ENCODE data around the gene MYRFL.

MYRFL gene

DNA sequence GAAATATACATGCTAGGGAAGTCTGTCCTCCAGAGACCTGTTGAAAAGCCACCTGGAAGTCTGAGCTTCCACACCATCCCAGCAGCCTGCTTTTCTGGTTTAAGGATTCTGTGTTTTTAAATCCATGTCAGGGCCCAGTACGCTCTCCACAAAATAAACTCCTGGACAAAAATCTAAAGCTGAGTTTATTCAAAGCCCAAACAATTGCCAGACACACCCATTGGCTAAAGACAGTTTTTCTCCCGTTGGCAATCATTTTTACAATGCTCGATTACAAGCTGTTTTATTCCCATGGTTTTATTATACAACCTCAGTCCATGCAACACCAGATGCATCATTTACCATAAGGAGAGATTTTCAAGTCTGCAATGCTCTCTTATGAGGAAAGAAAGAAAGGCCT, 94.5 kb downstream of the MYRFL start:
- Histone ChIP-seq H3K4me1 (ENCODE audit: control insufficient read depth, low read depth, low read length) (no peaks in the 10 kb centered on the region), H3K9ac (ENCODE audit: low read length) (no peak overlapping the region), H3K27ac (ENCODE audit: low read length) (no peak overlapping the region), H3K4me3 (ENCODE audit: low read length) (no peak overlapping the region), H3K36me3 (ENCODE audit: control insufficient read depth, low read depth, low read length) (no peaks in the 10 kb centered on the region), H3K27me3 (ENCODE audit: control insufficient read depth, insufficient read depth, low read length) (no peaks in the 10 kb centered on the region), H3K9me3 (ENCODE audit: control insufficient read depth, low read depth, low read length) (no peaks in the 10 kb centered on the region)

GRCh38 chr12:69921831-69922230, 96.8 kb downstream of the MYRFL start:
- no peak overlapping the region for H3K27ac ChIP-seq (ENCODE audit: low read length)
- H3K36me3 ChIP-seq (ENCODE audit: control insufficient read depth, low read depth, low read length): no peaks in the 10 kb centered on the region
- H3K27me3 ChIP-seq (ENCODE audit: control insufficient read depth, insufficient read depth, low read length): no peaks in the 10 kb centered on the region
- no peak overlapping the region for H3K4me3 ChIP-seq (ENCODE audit: low read length)
- no peaks in the 10 kb centered on the region for H3K9me3 ChIP-seq (ENCODE audit: control insufficient read depth, low read depth, low read length)
- H3K9ac ChIP-seq (ENCODE audit: low read length): no peak overlapping the region
- no peaks in the 10 kb centered on the region for H3K4me1 ChIP-seq (ENCODE audit: control insufficient read depth, low read depth, low read length)

DNA sequence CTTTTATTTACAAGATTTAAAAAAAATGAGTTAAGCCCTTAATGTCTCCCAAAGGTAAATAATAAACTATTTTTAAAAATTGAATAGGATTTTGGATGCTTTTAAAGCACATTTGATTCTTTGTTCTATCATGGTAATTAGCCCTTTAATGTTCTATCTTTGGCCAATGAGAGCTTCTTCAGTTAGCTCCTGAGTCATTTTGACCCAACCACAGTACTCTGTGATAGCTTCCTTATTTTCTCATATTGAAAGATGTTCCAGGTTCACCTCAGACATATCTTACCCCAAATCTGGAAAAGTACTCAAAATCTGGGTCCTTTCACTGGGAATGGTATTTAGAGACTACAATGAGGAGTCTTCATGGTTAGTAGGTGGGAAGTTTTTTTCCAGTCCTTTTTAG, 98.0 kb downstream of the MYRFL start:
- Histone ChIP-seq H3K9me3 (ENCODE audit: control insufficient read depth, low read depth, low read length) (no peaks in the 10 kb centered on the region), H3K4me1 (ENCODE audit: control insufficient read depth, low read depth, low read length) (peaks cover 8% of the 10 kb centered on the region), H3K9ac (ENCODE audit: low read length) (no peak overlapping the region)

GRCh38 chr12:69925291-69925690, 100.3 kb downstream of the MYRFL start:
- peaks cover 13% of the 10 kb centered on the region for H3K4me1 ChIP-seq (ENCODE audit: control insufficient read depth, low read depth, low read length)
- no peak overlapping the region for H3K9ac ChIP-seq (ENCODE audit: low read length)
- no peak overlapping the region for H3K27ac ChIP-seq (ENCODE audit: low read length)
- H3K27me3 ChIP-seq (ENCODE audit: control insufficient read depth, insufficient read depth, low read length): no peaks in the 10 kb centered on the region
- no peaks in the 10 kb centered on the region for H3K36me3 ChIP-seq (ENCODE audit: control insufficient read depth, low read depth, low read length)
- no peak overlapping the region for H3K4me3 ChIP-seq (ENCODE audit: low read length)
- no peaks in the 10 kb centered on the region for H3K9me3 ChIP-seq (ENCODE audit: control insufficient read depth, low read depth, low read length)

More for the DNA sequence above, 98.0 kb downstream of the MYRFL start:
- Histone ChIP-seq H3K27me3 (ENCODE audit: control insufficient read depth, insufficient read depth, low read length) (no peaks in the 10 kb centered on the region), H3K27ac (ENCODE audit: low read length) (no peak overlapping the region), H3K4me3 (ENCODE audit: low read length) (no peak overlapping the region), H3K36me3 (ENCODE audit: control insufficient read depth, low read depth, low read length) (no peaks in the 10 kb centered on the region)

DNA sequence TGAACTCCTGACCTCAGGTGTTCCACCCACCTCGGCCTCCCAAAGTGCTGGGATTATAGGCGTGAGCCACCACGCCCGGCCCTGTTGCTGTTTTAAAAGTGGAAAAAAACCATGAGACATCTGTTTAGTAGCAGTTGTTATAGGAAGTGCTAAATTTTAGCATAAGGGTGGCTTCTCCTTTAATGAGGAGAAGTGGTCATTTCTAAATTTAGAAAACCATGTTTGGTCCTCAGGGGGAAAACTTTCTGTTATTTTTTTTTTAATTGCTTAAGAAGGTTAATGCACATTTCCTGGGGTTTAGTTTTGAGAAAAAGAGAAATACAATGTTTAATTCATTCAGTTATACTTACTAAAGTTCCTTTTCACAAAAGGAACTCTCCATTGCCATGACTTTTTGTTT, 102.1 kb downstream of the MYRFL start:
- Histone ChIP-seq H3K4me1 (ENCODE audit: control insufficient read depth, low read depth, low read length) (peaks cover 28% of the 10 kb centered on the region), H3K9ac (ENCODE audit: low read length) (no peak overlapping the region), H3K27me3 (ENCODE audit: control insufficient read depth, insufficient read depth, low read length) (no peaks in the 10 kb centered on the region), H3K9me3 (ENCODE audit: control insufficient read depth, low read depth, low read length) (no peaks in the 10 kb centered on the region), H3K4me3 (ENCODE audit: low read length) (no peak overlapping the region), H3K27ac (ENCODE audit: low read length) (no peak overlapping the region), H3K36me3 (ENCODE audit: control insufficient read depth, low read depth, low read length) (no peaks in the 10 kb centered on the region)

GRCh38 chr12:69929125-69929524, 104.1 kb downstream of the MYRFL start:
- no peak overlapping the region for H3K4me3 ChIP-seq (ENCODE audit: low read length)
- H3K36me3 ChIP-seq (ENCODE audit: control insufficient read depth, low read depth, low read length): no peaks in the 10 kb centered on the region
- H3K4me1 ChIP-seq (ENCODE audit: control insufficient read depth, low read depth, low read length): peaks cover 47% of the 10 kb centered on the region
- H3K9ac ChIP-seq (ENCODE audit: low read length): no peak overlapping the region
- no peaks in the 10 kb centered on the region for H3K9me3 ChIP-seq (ENCODE audit: control insufficient read depth, low read depth, low read length)
- no peak overlapping the region for H3K27ac ChIP-seq (ENCODE audit: low read length)
- H3K27me3 ChIP-seq (ENCODE audit: control insufficient read depth, insufficient read depth, low read length): no peaks in the 10 kb centered on the region

DNA sequence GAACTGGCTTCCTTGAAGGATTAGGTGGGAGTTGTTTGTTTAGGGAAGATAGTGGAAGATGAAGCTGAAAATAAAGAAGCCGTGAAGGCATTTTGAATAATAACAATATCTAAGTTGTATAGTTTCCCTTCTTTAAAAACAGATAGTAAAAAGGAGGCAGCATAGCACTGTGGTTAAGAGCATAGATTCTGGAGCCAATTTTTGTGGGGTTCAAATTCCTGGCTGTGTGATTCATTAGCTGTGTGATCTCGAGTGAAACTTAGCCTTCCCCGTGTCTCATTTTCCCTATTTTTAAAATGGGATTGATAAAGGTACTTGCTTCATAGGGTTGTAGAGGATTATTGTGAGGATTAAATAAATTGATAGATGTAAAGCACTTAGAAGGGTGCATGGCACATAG, 104.5 kb downstream of the MYRFL start:
- no peaks in the 10 kb centered on the region for H3K27me3 ChIP-seq (ENCODE audit: control insufficient read depth, insufficient read depth, low read length)
- H3K9ac ChIP-seq (ENCODE audit: low read length): no peak overlapping the region
- H3K27ac ChIP-seq (ENCODE audit: low read length): no peak overlapping the region
- H3K4me1 ChIP-seq (ENCODE audit: control insufficient read depth, low read depth, low read length): peaks cover 47% of the 10 kb centered on the region
- no peaks in the 10 kb centered on the region for H3K36me3 ChIP-seq (ENCODE audit: control insufficient read depth, low read depth, low read length)
- no peaks in the 10 kb centered on the region for H3K9me3 ChIP-seq (ENCODE audit: control insufficient read depth, low read depth, low read length)
- H3K4me3 ChIP-seq (ENCODE audit: low read length): no peak overlapping the region

DNA sequence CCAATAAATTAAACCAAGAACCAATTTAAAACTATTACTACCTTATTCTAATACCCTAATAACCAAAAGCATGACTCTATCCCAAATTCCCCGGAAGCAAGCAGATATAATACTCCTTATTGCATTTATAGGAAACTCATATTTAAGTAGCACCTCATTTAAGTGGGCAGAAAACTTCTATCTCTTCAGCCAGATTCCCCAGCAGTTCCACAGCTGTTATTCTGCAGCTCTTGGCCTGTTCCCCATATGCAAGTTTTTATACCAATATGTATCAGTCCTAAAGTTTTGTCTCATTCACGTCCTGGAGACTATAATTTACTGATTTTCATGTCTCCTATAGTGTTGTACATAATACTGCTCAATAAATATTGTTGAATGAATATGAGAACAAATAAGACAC, 106.5 kb downstream of the MYRFL start:
- Histone ChIP-seq H3K4me1 (ENCODE audit: control insufficient read depth, low read depth, low read length) (peaks cover 65% of the 10 kb centered on the region), H3K4me3 (ENCODE audit: low read length) (no peak overlapping the region), H3K36me3 (ENCODE audit: control insufficient read depth, low read depth, low read length) (no peaks in the 10 kb centered on the region), H3K27ac (ENCODE audit: low read length) (peak overlapping the region; percentile 29), H3K27me3 (ENCODE audit: control insufficient read depth, insufficient read depth, low read length) (no peaks in the 10 kb centered on the region), H3K9ac (ENCODE audit: low read length) (no peak overlapping the region), H3K9me3 (ENCODE audit: control insufficient read depth, low read depth, low read length) (no peaks in the 10 kb centered on the region)

DNA sequence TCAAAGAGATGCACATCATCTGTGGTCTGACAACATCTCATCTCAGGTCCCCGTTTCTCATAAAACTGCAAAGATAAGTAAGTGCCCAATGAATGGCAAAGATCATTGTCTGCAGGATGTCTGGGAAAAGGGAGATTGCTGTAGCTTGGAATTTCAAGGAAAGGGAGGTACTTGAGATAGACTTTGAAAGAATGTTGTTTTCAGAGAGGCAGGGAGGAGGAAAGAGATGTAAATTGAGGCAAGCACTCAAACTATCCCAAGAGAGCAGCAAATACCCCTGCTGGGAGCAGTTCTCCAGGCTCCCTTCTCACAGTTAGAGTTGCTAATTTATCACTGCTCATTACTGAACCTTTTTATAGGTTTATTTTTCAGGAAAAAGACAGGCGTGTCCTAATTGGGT, 107.1 kb downstream of the MYRFL start:
- Histone ChIP-seq H3K9me3 (ENCODE audit: control insufficient read depth, low read depth, low read length) (no peaks in the 10 kb centered on the region), H3K27me3 (ENCODE audit: control insufficient read depth, insufficient read depth, low read length) (no peaks in the 10 kb centered on the region), H3K4me1 (ENCODE audit: control insufficient read depth, low read depth, low read length) (peaks cover 69% of the 10 kb centered on the region), H3K4me3 (ENCODE audit: low read length) (no peak overlapping the region), H3K27ac (ENCODE audit: low read length) (peak overlapping the region; percentile 65), H3K9ac (ENCODE audit: low read length) (peak overlapping the region; percentile 50), H3K36me3 (ENCODE audit: control insufficient read depth, low read depth, low read length) (no peaks in the 10 kb centered on the region)

DNA sequence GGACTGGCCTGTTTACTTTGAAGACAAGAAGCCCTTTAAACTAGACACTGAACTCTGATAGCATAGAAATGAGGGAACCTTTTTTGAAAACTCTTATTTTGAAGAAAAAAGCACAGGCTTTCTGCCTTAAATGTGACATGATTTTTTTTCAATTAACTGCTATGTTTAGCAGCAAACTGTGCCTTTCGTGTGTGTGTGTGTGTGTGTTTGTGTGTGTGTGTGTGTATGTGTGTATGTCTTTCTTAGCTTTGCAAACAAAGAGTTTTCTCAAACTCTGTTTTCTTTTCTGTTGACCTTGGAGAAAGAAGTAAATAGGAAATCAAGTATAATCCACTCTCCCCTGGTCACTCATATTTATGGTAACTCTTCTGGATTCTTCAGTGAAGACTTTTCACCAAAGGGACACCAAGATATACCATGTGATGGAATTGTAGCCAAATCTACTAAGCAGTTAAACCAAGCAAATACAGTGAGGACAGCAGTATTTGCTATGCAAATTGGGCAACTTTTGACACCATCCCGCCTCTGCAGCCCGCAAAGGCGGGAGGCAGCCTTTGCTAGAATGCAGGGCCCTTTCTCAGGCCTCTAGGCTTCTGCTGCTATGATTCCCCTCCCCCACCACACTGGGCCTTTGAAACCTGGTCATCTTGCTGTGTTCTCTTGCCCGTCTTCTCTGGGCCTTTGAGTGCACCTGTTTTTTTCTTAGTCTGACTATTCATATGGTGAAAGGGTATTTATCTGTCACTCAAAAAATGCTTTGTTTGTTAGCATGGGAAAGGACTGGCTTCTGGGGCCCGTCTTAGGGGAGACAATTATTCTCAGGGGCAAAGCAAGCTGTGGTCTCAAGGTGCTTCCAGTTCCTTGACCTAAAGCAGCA, 107.9 kb downstream of the MYRFL start:
- Histone ChIP-seq H3K36me3 (ENCODE audit: control insufficient read depth, low read depth, low read length) (no peaks in the 10 kb centered on the region), H3K27ac (ENCODE audit: low read length) (peak overlapping the region; percentile 65), H3K4me1 (ENCODE audit: control insufficient read depth, low read depth, low read length) (peaks cover 62% of the 10 kb centered on the region), H3K27me3 (ENCODE audit: control insufficient read depth, insufficient read depth, low read length) (no peaks in the 10 kb centered on the region), H3K9ac (ENCODE audit: low read length) (peak overlapping the region; percentile 50), H3K4me3 (ENCODE audit: low read length) (peak overlapping the region; percentile 19), H3K9me3 (ENCODE audit: control insufficient read depth, low read depth, low read length) (peaks cover under 1% of the 10 kb centered on the region)

GRCh38 chr12:69934011-69934410, 109.0 kb downstream of the MYRFL start:
- Histone ChIP-seq H3K4me3 (ENCODE audit: low read length) (no peak overlapping the region), H3K9me3 (ENCODE audit: control insufficient read depth, low read depth, low read length) (peaks cover 5% of the 10 kb centered on the region), H3K36me3 (ENCODE audit: control insufficient read depth, low read depth, low read length) (no peaks in the 10 kb centered on the region), H3K9ac (ENCODE audit: low read length) (no peak overlapping the region), H3K27ac (ENCODE audit: low read length) (peak overlapping the region; percentile 39), H3K27me3 (ENCODE audit: control insufficient read depth, insufficient read depth, low read length) (no peaks in the 10 kb centered on the region), H3K4me1 (ENCODE audit: control insufficient read depth, low read depth, low read length) (peaks cover 60% of the 10 kb centered on the region)

DNA sequence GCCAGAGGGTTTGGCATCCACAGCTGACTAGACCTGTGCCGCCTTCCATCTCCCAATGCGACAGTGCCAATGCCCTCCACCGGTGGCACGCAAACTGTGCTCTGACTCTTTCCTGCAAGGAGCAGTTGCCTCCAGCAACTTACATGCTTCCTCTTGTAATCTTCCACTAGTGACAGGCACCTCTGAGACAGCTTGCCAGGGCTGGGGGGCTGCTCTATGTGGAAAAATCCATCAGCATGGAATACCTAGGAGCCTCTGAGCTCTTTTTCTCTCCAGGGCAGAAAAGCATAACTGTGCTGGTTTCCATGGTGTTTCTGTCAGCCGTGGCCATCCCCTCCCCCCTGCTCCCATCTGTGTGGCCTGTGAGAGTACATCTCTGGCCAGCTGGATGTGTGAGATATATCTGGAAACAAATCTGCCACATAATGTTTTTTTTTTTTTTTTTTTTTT, 110.6 kb downstream of the MYRFL start:
- H3K4me1 ChIP-seq (ENCODE audit: control insufficient read depth, low read depth, low read length): peaks cover 56% of the 10 kb centered on the region
- peaks cover 5% of the 10 kb centered on the region for H3K9me3 ChIP-seq (ENCODE audit: control insufficient read depth, low read depth, low read length)
- no peak overlapping the region for H3K27ac ChIP-seq (ENCODE audit: low read length)
- H3K36me3 ChIP-seq (ENCODE audit: control insufficient read depth, low read depth, low read length): no peaks in the 10 kb centered on the region
- no peaks in the 10 kb centered on the region for H3K27me3 ChIP-seq (ENCODE audit: control insufficient read depth, insufficient read depth, low read length)
- no peak overlapping the region for H3K9ac ChIP-seq (ENCODE audit: low read length)
- H3K4me3 ChIP-seq (ENCODE audit: low read length): peak overlapping the region; percentile 13

Measured in iPS-18a (cell line).